Brain microvascular endothelial cell (primary cell): ENCODE data around the gene CDON.

ENCODE experiments used
- DNase-seq: peaks from one replicate; pipeline ENCODE4 v3.0.0-alpha.2; 2020
- H3K27ac ChIP-seq: fragments of 250-450 bp; sonication (Bioruptor Pico); 2 replicates; pipeline ENCODE4 v1.5.1; 2020; ENCODE audit warnings: mild to moderate bottlenecking, moderate library complexity
- H3K27me3 ChIP-seq: fragments of 250-450 bp; sonication (Bioruptor Pico); replicated peaks from 2 replicates; pipeline ENCODE4 v1.5.1; 2020; ENCODE audit warnings: mild to moderate bottlenecking
- H3K36me3 ChIP-seq: fragments of 250-450 bp; sonication (Bioruptor Pico); replicated peaks from 2 replicates; pipeline ENCODE4 v1.5.1; 2020; ENCODE audit warnings: mild to moderate bottlenecking
- H3K4me3 ChIP-seq: 2 replicates; pipeline ENCODE4 v1.5.1; 2011; ENCODE audit warnings: low read depth, mild to moderate bottlenecking, control low read depth, low read length, moderate library complexity
- CTCF ChIP-seq: IDR thresholded peaks from 2 replicates; pipeline ENCODE4 v1.5.1; 2011; ENCODE audit warnings: low read depth, mild to moderate bottlenecking, moderate library complexity, low read length, control low read depth, inconsistent platforms; ENCODE audit errors: missing control alignments
- in situ Hi-C: cut with HindIII; loops from 2 replicates; pipeline ENCODE4 v1.10.0; 2017; ENCODE audit warnings: low sequenced_read_pairs, low pct_ligation_motif_present

The CDON gene

GRCh38 chr11:125947419-125948277 is 115.0 kb downstream of the CDON start:
- Histone ChIP-seq H3K4me3 (no peak overlapping the region), H3K36me3 (no peaks in the 10 kb centered on the region), H3K27ac (no peak overlapping the region), H3K27me3 (no peaks in the 10 kb centered on the region)
- in situ Hi-C loops = loop anchor here (25.0 kb wide), 1 partner anchor 240 kb away; no protein-coding TSS in a partner anchor
- no peak for TF ChIP-seq CTCF
- DNase-seq = no peak

GRCh38 chr11:125946712-125947418 is 115.8 kb downstream of the CDON start:
- in situ Hi-C loops = loop anchor here (25.0 kb wide), 1 partner anchor 240 kb away; no protein-coding TSS in a partner anchor
- H3K27me3 ChIP-seq = no peaks in the 10 kb centered on the region
- no peak for DNase-seq
- no peak for TF ChIP-seq CTCF
- H3K36me3 ChIP-seq = no peaks in the 10 kb centered on the region
- H3K4me3 ChIP-seq = no peak overlapping the region
- H3K27ac ChIP-seq = no peak overlapping the region

GRCh38 chr11:125945797-125946520 is 116.7 kb downstream of the CDON start, which contains the start of gene VSIG10L2:
Gene VSIG10L2, plus strand, starts transcription at chr11:125946044. Its CDS starts 12 bp downstream, at chr11:125946056.
- no peak for DNase-seq
- TF ChIP-seq CTCF = no peak
- Histone ChIP-seq H3K27me3 (no peaks in the 10 kb centered on the region), H3K27ac (no peak within 1 kb of the TSS), H3K36me3 (no peaks in the 10 kb centered on the region), H3K4me3 (no peak within 1 kb of the TSS)
- in situ Hi-C loops = loop anchor here (25.0 kb wide), 1 partner anchor 241 kb away; no protein-coding TSS in a partner anchor

GRCh38 chr11:125945011-125945796 is 117.5 kb downstream of the CDON start:
- DNase-seq = no peak
- no peak overlapping the region for H3K27ac ChIP-seq
- no peaks in the 10 kb centered on the region for H3K36me3 ChIP-seq
- H3K4me3 ChIP-seq = no peak overlapping the region
- H3K27me3 ChIP-seq = no peaks in the 10 kb centered on the region
- no peak for TF ChIP-seq CTCF
- in situ Hi-C loops = loop anchor here (25.0 kb wide), 1 partner anchor 242 kb away; no protein-coding TSS in a partner anchor
